IMR-90 (cell line): ENCODE measurements around the gene DPP10. TPM values are rescaled to one million over a fixed set of nuclear protein-coding genes. Genes with fewer than 3 reads are reported as not detected.

Source experiments
- ATAC-seq: fragments of 200-7000 bp; cut with Tn5 transposase; 2 replicates; pipeline ENCODE4 v1.9.1; 2020; ENCODE audit warnings: low read depth, mild to moderate bottlenecking, moderate library complexity
- BruUV-seq: library from RNA; stranded (reverse); fragments of 400-500 nt; replicated peaks from 2 replicates; lab custom pipeline; 2021; lab: Mats Ljungman, UMichigan
- CTCF ChIA-PET: fragments of 300-600 bp; formaldehyde crosslinking; extraction: SDS; loops from one replicate; lab custom pipeline; 2021; ENCODE audit warnings: antibody characterized with exemption; lab: Yijun Ruan, JAX
- POLR2A ChIA-PET: fragments of 300-600 bp; sonication (Branson Sonifier 250); formaldehyde crosslinking; loops from one replicate; lab custom pipeline; 2022; ENCODE audit warnings: antibody characterized with exemption; ENCODE audit not compliant: unreplicated experiment; lab: Charles Lee
- DNase-seq: peaks from one replicate; pipeline ENCODE4 v3.0.0; 2013
- H2AFZ ChIP-seq: replicated peaks from 2 replicates; pipeline ENCODE3; 2013; ENCODE audit warnings: low read length, mild to moderate bottlenecking; ENCODE audit not compliant: poor library complexity
- H2AK5ac ChIP-seq: 2 replicates; pipeline ENCODE4 v1.6.1; 2013; ENCODE audit warnings: low read depth, low read length, inconsistent platforms
- H2AK9ac ChIP-seq: replicated peaks from 2 replicates; pipeline ENCODE3; 2013; ENCODE audit warnings: mild to moderate bottlenecking, low read depth, low read length, moderate library complexity; ENCODE audit not compliant: poor library complexity
- H2BK120ac ChIP-seq: 2 replicates; pipeline ENCODE4 v1.6.1; 2013; ENCODE audit warnings: low read depth, low read length, inconsistent platforms
- H2BK15ac ChIP-seq: 3 replicates; pipeline ENCODE4 v1.6.1; 2013; ENCODE audit warnings: low read depth, low read length, inconsistent platforms
- H2BK20ac ChIP-seq: 2 replicates; pipeline ENCODE4 v1.6.1; 2013; ENCODE audit warnings: low read depth, mild to moderate bottlenecking, inconsistent platforms, low read length, moderate library complexity
- H2BK5ac ChIP-seq: 2 replicates; pipeline ENCODE4 v1.6.1; 2013; ENCODE audit warnings: mild to moderate bottlenecking, low read depth, low read length, inconsistent platforms; ENCODE audit not compliant: poor library complexity, severe bottlenecking
- H3K14ac ChIP-seq: replicated peaks from 2 replicates; pipeline ENCODE4 v1.6.1; 2013; ENCODE audit warnings: low read depth, low read length, inconsistent platforms
- H3K18ac ChIP-seq: 2 replicates; pipeline ENCODE4 v1.6.1; 2013; ENCODE audit warnings: low read depth, low read length, control low read depth
- H3K23ac ChIP-seq: 2 replicates; pipeline ENCODE4 v1.6.1; 2013; ENCODE audit warnings: low read depth, low read length, inconsistent platforms
- H3K27ac ChIP-seq: 2 replicates; pipeline ENCODE4 v1.5.1; 2013; ENCODE audit warnings: mild to moderate bottlenecking, control low read depth, low read length; ENCODE audit not compliant: insufficient read depth
- H3K27me3 ChIP-seq: 2 replicates; pipeline ENCODE4 v1.6.1; 2013; ENCODE audit warnings: low read length; ENCODE audit not compliant: control insufficient read depth, insufficient read depth
- H3K36me3 ChIP-seq: 2 replicates; pipeline ENCODE4 v1.6.1; 2013; ENCODE audit warnings: low read length, mixed read lengths; ENCODE audit not compliant: control insufficient read depth, insufficient read depth
- H3K4ac ChIP-seq: 2 replicates; pipeline ENCODE4 v1.6.1; 2013; ENCODE audit warnings: low read depth, low read length, inconsistent platforms
- H3K4me1 ChIP-seq: 2 replicates; pipeline ENCODE4 v1.6.1; 2013; ENCODE audit warnings: low read length, mixed read lengths; ENCODE audit not compliant: control insufficient read depth, insufficient read depth
- H3K4me2 ChIP-seq: 2 replicates; pipeline ENCODE4 v1.6.1; 2013; ENCODE audit warnings: low read depth, mild to moderate bottlenecking, control low read depth, low read length, moderate library complexity
- H3K4me3 ChIP-seq: 2 replicates; pipeline ENCODE4 v1.5.1; 2013; ENCODE audit warnings: low read depth, mild to moderate bottlenecking, control low read depth, low read length, moderate library complexity; ENCODE audit not compliant: insufficient read depth
- H3K56ac ChIP-seq: 2 replicates; pipeline ENCODE4 v1.6.1; 2013; ENCODE audit warnings: low read length, inconsistent platforms; ENCODE audit not compliant: insufficient read depth; ENCODE audit errors: extremely low read depth
- H3K79me1 ChIP-seq, 2 experiments: 2 replicates each; pipeline ENCODE4 v1.6.1; 2013; ENCODE audit warnings: low read length in 2 of 2, inconsistent platforms in 1 of 2, low read depth in 1 of 2
- H3K9ac ChIP-seq: 2 replicates; pipeline ENCODE4 v1.6.1; 2013; ENCODE audit warnings: low read depth, low read length, control low read depth
- H3K9me1 ChIP-seq: 2 replicates; pipeline ENCODE4 v1.6.1; 2013; ENCODE audit warnings: low read length, inconsistent platforms; ENCODE audit not compliant: insufficient read depth
- H3K9me3 ChIP-seq: 2 replicates; pipeline ENCODE4 v1.6.1; 2013; ENCODE audit warnings: low read length; ENCODE audit not compliant: control insufficient read depth, insufficient read depth
- H4K20me1 ChIP-seq: 2 replicates; pipeline ENCODE4 v1.6.1; 2013; ENCODE audit warnings: low read length, inconsistent platforms; ENCODE audit not compliant: insufficient read depth
- H4K5ac ChIP-seq: 2 replicates; pipeline ENCODE4 v1.6.1; 2013; ENCODE audit warnings: mild to moderate bottlenecking, low read depth, low read length, control low read depth
- H4K8ac ChIP-seq, 2 experiments: 2 replicates each; pipeline ENCODE4 v1.6.1; 2013; ENCODE audit warnings: low read depth in 2 of 2, low read length in 2 of 2, control low read depth in 1 of 2, inconsistent platforms in 1 of 2
- H4K91ac ChIP-seq: 2 replicates; pipeline ENCODE4 v1.6.1; 2013; ENCODE audit warnings: low read depth, low read length, inconsistent platforms; ENCODE audit not compliant: insufficient read depth
- MAFK ChIP-seq: IDR thresholded peaks from 2 replicates; pipeline ENCODE4 v1.6.1; 2012; ENCODE audit warnings: low read depth, low read length, improper control_type of control experiment
- RCOR1 ChIP-seq: IDR thresholded peaks from 2 replicates; pipeline ENCODE4 v1.6.1; 2012; ENCODE audit warnings: mild to moderate bottlenecking, low read length, improper control_type of control experiment; ENCODE audit not compliant: insufficient replicate concordance
- whole genome bisulfite sequencing, 2 experiments: methylation state at CpG; one replicate each; pipeline versions ENCODE4 v1.1.5 to v1.1.7; 2013; ENCODE audit warnings: missing lambda C conversion rate in 2 of 2; ENCODE audit not compliant: insufficient read length in 1 of 2; ENCODE audit errors: extremely low coverage in 2 of 2; 5-methylcytosine and 5-hydroxymethylcytosine counted together
- dilution Hi-C: fragments of 300-500 bp; cut with HindIII; formaldehyde crosslinking; loops from one replicate; pipeline ENCODE4 v1.14.3; 2018; ENCODE audit warnings: low sequenced_read_pairs; ENCODE audit not compliant: unreplicated experiment
- in situ Hi-C: fragments of 300-500 bp; cut with MboI; formaldehyde crosslinking; loops from 3 replicates; pipeline ENCODE4 v1.14.3; 2019; ENCODE audit warnings: low sequenced_read_pairs, inconsistent platforms, mixed read lengths
- intact Hi-C: fragments of 100-400 bp; cut with micrococcal nuclease; formaldehyde crosslinking; loops from 2 replicates; pipeline ENCODE4 v1.10.0; 2022
- polyA plus RNA-seq, 3 experiments: library from polyadenylated mRNA; depleted of rRNA; stranded (reverse); fragments of >200 nt; gene quantifications; 2 replicates each; pipeline ENCODE4 v1.2.3, GENCODE V29; 2012; ENCODE audit warnings: low replicate concordance in 1 of 3
- total RNA-seq: library from RNA; depleted of rRNA; stranded (reverse); fragments of >200 nt; gene quantifications from 2 replicates; pipeline ENCODE4 v1.2.3, GENCODE V29; 2012

DPP10 gene
- total and polyA plus RNA-seq, 2 of the 4 experiments (the other 2 are of a cell fraction), result not detected

DNA sequence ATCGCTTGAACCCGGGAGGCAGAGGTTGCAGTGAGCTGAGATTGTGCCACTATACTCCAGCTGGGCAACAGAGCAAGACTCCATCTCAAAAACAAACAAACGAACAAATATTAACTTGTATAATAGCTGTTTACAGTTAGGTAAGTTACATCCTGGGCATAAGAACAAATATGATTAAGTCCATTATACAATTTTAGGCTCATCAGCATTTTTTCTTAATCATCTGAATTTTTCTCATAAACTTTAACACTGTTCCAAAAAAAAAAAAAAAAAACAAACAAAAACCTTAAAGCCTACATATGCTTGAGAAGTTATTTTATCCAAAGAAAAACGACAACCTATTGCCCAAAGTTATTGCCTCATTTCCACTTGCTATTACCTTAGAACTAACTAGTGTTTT, 1042.5 kb downstream of the DPP10 start:
- POLR2A ChIA-PET, result no interaction called here
- CTCF ChIA-PET, result no interaction called here
- Histone ChIP-seq H4K91ac (no peak overlapping the region), H3K4me2 (no peak overlapping the region), H3K36me3 (no peaks in the 10 kb centered on the region), H4K20me1 (no peaks in the 10 kb centered on the region), H3K27ac (no peak overlapping the region), H2AK5ac (no peak overlapping the region), H3K4me3 (no peak overlapping the region), H2BK5ac (no peak overlapping the region), H3K79me1 (no peaks in the 10 kb centered on the region), H2AFZ (no peak overlapping the region), H3K9ac (no peak overlapping the region), H4K5ac (no peak overlapping the region), H3K14ac (no peak overlapping the region), H3K4ac (no peak overlapping the region), H4K8ac (no peak overlapping the region), H3K9me3 (no peaks in the 10 kb centered on the region; the same call in 1 of the 2 replicates), H2BK20ac (no peak overlapping the region), H3K56ac (no peak overlapping the region), H3K9me1 (no peaks in the 10 kb centered on the region), H2BK15ac (no peak overlapping the region), H3K27me3 (no peaks in the 10 kb centered on the region), H3K23ac (no peak overlapping the region), H3K4me1 (no peaks in the 10 kb centered on the region), H2BK120ac (no peak overlapping the region), H2AK9ac (no peak overlapping the region), H3K18ac (no peak overlapping the region)
- intact Hi-C loops (no loop called here), in situ Hi-C loops (no loop called here), dilution Hi-C loops (no loop called here)
- no peak for DNase-seq
- WGBS, 2 experiments, result no CpG with 5 or more reads among the region's 4 CpGs
- BruUV-seq, result no TSS peak
- TF ChIP-seq RCOR1 (no peak), MAFK (0 out of 2 replicates have a peak, but pooled peaks have one; percentile 39)
- no peak for ATAC-seq
